ENCODE results near the gene PKD2L1.

GRCh38 chr10:100357059-100357858 lies 27.2 kb upstream of the PKD2L1 start:
- no peak for TF ChIP-seq CTCF (IDR thresholded peaks at IDR 0.05)
- TF ChIP-seq EP300 (IDR thresholded peaks at IDR 0.05; ENCODE audit: low read depth) = no peak
- TF ChIP-seq POLR2AphosphoS5 (IDR thresholded peaks at IDR 0.05) = no peak
